PC-9 (cell line): Measurements from ENCODE around the gene NUP133. TPM values are rescaled to one million over a fixed set of nuclear protein-coding genes. Genes with fewer than 3 reads are reported as not detected.

Experiments
- BruUV-seq: library from RNA; stranded (reverse); fragments of 400-500 nt; replicated peaks from 2 replicates; lab custom pipeline; 2021; lab: Mats Ljungman, UMichigan
- CTCF ChIA-PET: fragments of 300-600 bp; sonication (Branson Sonifier 250); formaldehyde crosslinking; loops from one replicate; lab custom pipeline; 2022; ENCODE audit warnings: antibody characterized with exemption; lab: Charles Lee
- POLR2A ChIA-PET: fragments of 300-600 bp; sonication (Branson Sonifier 250); formaldehyde crosslinking; loops from one replicate; lab custom pipeline; 2022; ENCODE audit warnings: antibody characterized with exemption; ENCODE audit not compliant: unreplicated experiment; lab: Charles Lee
- DNase-seq, 2 experiments: peaks; one replicate each; pipeline versions ENCODE4 v3.0.0 to v3.0.0-alpha.2; 2015 to 2022; ENCODE audit warnings: mixed read lengths in 1 of 2
- H2AFZ ChIP-seq: fragments of 200-600 bp; sonication (generic); 2 replicates; pipeline ENCODE4 v1.8.1; 2017; ENCODE audit warnings: antibody characterized with exemption
- H3F3A ChIP-seq: fragments of 200-600 bp; sonication (generic); 2 replicates; pipeline ENCODE4 v1.8.1; 2017; ENCODE audit warnings: antibody characterized with exemption, mild to moderate bottlenecking, low read depth; ENCODE audit not compliant: insufficient read depth
- H3K27ac ChIP-seq: fragments of 200-600 bp; sonication (generic); 2 replicates; pipeline ENCODE4 v1.6.1; 2016; ENCODE audit warnings: mixed run types
- H3K27me3 ChIP-seq: fragments of 200-600 bp; sonication (generic); 2 replicates; pipeline ENCODE4 v1.6.1; 2016; ENCODE audit warnings: low read depth, mixed run types; ENCODE audit not compliant: insufficient read depth
- H3K36me3 ChIP-seq: fragments of 200-600 bp; sonication (generic); 2 replicates; pipeline ENCODE4 v1.6.1; 2016; ENCODE audit warnings: low read depth, mixed run types
- H3K4me1 ChIP-seq: fragments of 200-600 bp; sonication (generic); replicated peaks from 2 replicates; pipeline ENCODE4 v1.6.1; 2016; ENCODE audit warnings: mixed run types; ENCODE audit not compliant: insufficient read depth
- H3K4me2 ChIP-seq: fragments of 200-600 bp; sonication (generic); 2 replicates; pipeline ENCODE4 v1.6.1; 2017; ENCODE audit warnings: mixed run types
- H3K4me3 ChIP-seq: fragments of 200-600 bp; sonication (generic); 2 replicates; pipeline ENCODE4 v1.6.1; 2016; ENCODE audit warnings: mixed run types
- H3K79me2 ChIP-seq: fragments of 200-600 bp; sonication (generic); 2 replicates; pipeline ENCODE4 v1.6.1; 2017; ENCODE audit warnings: low read depth, mixed run types
- H3K9me2 ChIP-seq: fragments of 200-600 bp; sonication (generic); 2 replicates; pipeline ENCODE4 v1.8.1; 2017; ENCODE audit warnings: mild to moderate bottlenecking; ENCODE audit not compliant: insufficient read depth
- H3K9me3 ChIP-seq: fragments of 200-600 bp; sonication (generic); 2 replicates; pipeline ENCODE4 v1.8.1; 2016; ENCODE audit warnings: low read depth; ENCODE audit not compliant: insufficient read depth
- H4K20me1 ChIP-seq: fragments of 200-600 bp; sonication (generic); 2 replicates; pipeline ENCODE4 v1.8.1; 2017; ENCODE audit not compliant: insufficient read depth
- CTCF ChIP-seq: fragments of 200-600 bp; sonication (generic); conservative IDR thresholded peaks from 2 replicates; pipeline ENCODE4 v1.6.1; 2017; ENCODE audit warnings: mixed run types, antibody characterized with exemption, mild to moderate bottlenecking, moderate library complexity
- EZH2 ChIP-seq: fragments of 200-600 bp; sonication (generic); IDR thresholded peaks from 2 replicates; pipeline ENCODE4 v1.8.0; 2017; ENCODE audit warnings: antibody characterized with exemption, low read depth
- intact Hi-C: fragments of 100-400 bp; cut with micrococcal nuclease; formaldehyde crosslinking; loops from one replicate; pipeline ENCODE4 v1.10.0; 2022; ENCODE audit not compliant: unreplicated experiment
- total RNA-seq: library from RNA; stranded (reverse); gene quantifications from 2 replicates; pipeline ENCODE4 v1.2.3, GENCODE V29; 2021

Gene NUP133
- total RNA-seq, 1 experiment from 2014 or later, result 38.5 TPM

- H3F3A ChIP-seq, result no peaks in the 10 kb centered on the region
- ChIA-PET CTCF (no interaction called here), POLR2A (no interaction called here)
- no peaks in the 10 kb centered on the region for H3K79me2 ChIP-seq
- no peak overlapping the region for H2AFZ ChIP-seq
- no peaks in the 10 kb centered on the region for H3K9me2 ChIP-seq
- intact Hi-C loops, result no loop called here
- no peaks in the 10 kb centered on the region for H3K27me3 ChIP-seq
- H3K36me3 ChIP-seq, result no peaks in the 10 kb centered on the region
- no peak overlapping the region for H3K4me3 ChIP-seq
- no peak overlapping the region for H3K4me2 ChIP-seq
- H4K20me1 ChIP-seq, result no peaks in the 10 kb centered on the region; the same call in 1 of the 2 replicates
- BruUV-seq, result no TSS peak
- TF ChIP-seq EZH2 (no peak), CTCF (no peak)
- H3K9me3 ChIP-seq, result no peaks in the 10 kb centered on the region
- no peak for DNase-seq
- H3K4me1 ChIP-seq, result no peaks in the 10 kb centered on the region
- H3K27ac ChIP-seq, result no peak overlapping the region
Measured at GRCh38 chr1:229536982-229537381, 28.8 kb upstream of the NUP133 start.

GRCh38 chr1:229535230-229535629 lies 27.1 kb upstream of the NUP133 start:
- Histone ChIP-seq H3K36me3 (no peaks in the 10 kb centered on the region), H2AFZ (no peak overlapping the region), H3K9me2 (no peaks in the 10 kb centered on the region), H3K9me3 (no peaks in the 10 kb centered on the region), H3K79me2 (no peaks in the 10 kb centered on the region), H3K4me2 (no peak overlapping the region), H3K4me1 (no peaks in the 10 kb centered on the region), H4K20me1 (no peaks in the 10 kb centered on the region; the same call in 1 of the 2 replicates), H3F3A (no peaks in the 10 kb centered on the region), H3K27me3 (no peaks in the 10 kb centered on the region), H3K4me3 (no peak overlapping the region), H3K27ac (no peak overlapping the region)
- intact Hi-C loops, result no loop called here
- BruUV-seq, result no TSS peak
- DNase-seq, result no peak
- CTCF ChIA-PET, result no interaction called here
- TF ChIP-seq CTCF (no peak), EZH2 (no peak)
- POLR2A ChIA-PET, result interaction anchor here (0.5 to 0.6 kb wide), 2 partner anchors 15 to 24 kb away, joined by 3 to 7 read pairs; no protein-coding TSS in a partner anchor

GRCh38 chr1:229531326-229531725 lies 23.2 kb upstream of the NUP133 start:
- no peaks in the 10 kb centered on the region for H3K79me2 ChIP-seq
- ChIA-PET POLR2A (no interaction called here), CTCF (no interaction called here)
- DNase-seq, result no peak
- H3K4me2 ChIP-seq, result no peak overlapping the region
- H2AFZ ChIP-seq, result no peak overlapping the region
- no peaks in the 10 kb centered on the region for H3K27me3 ChIP-seq
- no TSS peak for BruUV-seq
- H3K36me3 ChIP-seq, result no peaks in the 10 kb centered on the region
- no peaks in the 10 kb centered on the region for H3K9me2 ChIP-seq
- intact Hi-C loops, result no loop called here
- no peaks in the 10 kb centered on the region for H3K4me1 ChIP-seq
- H4K20me1 ChIP-seq, result no peaks in the 10 kb centered on the region; the same call in 1 of the 2 replicates
- H3K27ac ChIP-seq, result no peak overlapping the region
- no peak overlapping the region for H3K4me3 ChIP-seq
- no peaks in the 10 kb centered on the region for H3K9me3 ChIP-seq
- TF ChIP-seq CTCF, result no peak
- no peak for TF ChIP-seq EZH2
- H3F3A ChIP-seq, result no peaks in the 10 kb centered on the region
